Vagina (tissue), 2 donors: ENCODE data around the gene PAXX.

Experiments
- POLR2A ChIP-seq, 2 donors: fragments of 450-650 bp; IDR thresholded peaks; one replicate each; pipeline ENCODE4 v1.6.1; 2017; ENCODE audit warnings: antibody characterized with exemption in 2 of 2, mild to moderate bottlenecking in 2 of 2, moderate library complexity in 2 of 2
- POLR2AphosphoS5 ChIP-seq, 2 donors: sonication (generic); formaldehyde crosslinking; IDR thresholded peaks; one replicate each; pipeline ENCODE4 v1.9.0; 2017; ENCODE audit warnings: antibody characterized with exemption in 2 of 2, mild to moderate bottlenecking in 2 of 2, low read depth in 1 of 2; ENCODE audit not compliant: insufficient read depth in 1 of 2
- TF ChIP-seq, protein P1 (sequence below), 3 experiments: fragments of 450-650 bp in 2 of 3; fragments of 200-600 bp in 1 of 3; sonication (generic) in 1 of 3; IDR thresholded peaks; one replicate each; pipeline ENCODE4 v1.5.1; 2017 to 2019; ENCODE audit warnings: antibody characterized with exemption in 3 of 3, mild to moderate bottlenecking in 2 of 3, moderate library complexity in 2 of 3

GRCh38 chr9:136979769-136980587, 12.2 kb upstream of the PAXX start:
- TF ChIP-seq, protein P1, sequence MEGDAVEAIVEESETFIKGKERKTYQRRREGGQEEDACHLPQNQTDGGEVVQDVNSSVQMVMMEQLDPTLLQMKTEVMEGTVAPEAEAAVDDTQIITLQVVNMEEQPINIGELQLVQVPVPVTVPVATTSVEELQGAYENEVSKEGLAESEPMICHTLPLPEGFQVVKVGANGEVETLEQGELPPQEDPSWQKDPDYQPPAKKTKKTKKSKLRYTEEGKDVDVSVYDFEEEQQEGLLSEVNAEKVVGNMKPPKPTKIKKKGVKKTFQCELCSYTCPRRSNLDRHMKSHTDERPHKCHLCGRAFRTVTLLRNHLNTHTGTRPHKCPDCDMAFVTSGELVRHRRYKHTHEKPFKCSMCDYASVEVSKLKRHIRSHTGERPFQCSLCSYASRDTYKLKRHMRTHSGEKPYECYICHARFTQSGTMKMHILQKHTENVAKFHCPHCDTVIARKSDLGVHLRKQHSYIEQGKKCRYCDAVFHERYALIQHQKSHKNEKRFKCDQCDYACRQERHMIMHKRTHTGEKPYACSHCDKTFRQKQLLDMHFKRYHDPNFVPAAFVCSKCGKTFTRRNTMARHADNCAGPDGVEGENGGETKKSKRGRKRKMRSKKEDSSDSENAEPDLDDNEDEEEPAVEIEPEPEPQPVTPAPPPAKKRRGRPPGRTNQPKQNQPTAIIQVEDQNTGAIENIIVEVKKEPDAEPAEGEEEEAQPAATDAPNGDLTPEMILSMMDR (IDR thresholded peaks at IDR 0.05) = no peak
- no peak for TF ChIP-seq POLR2A (IDR thresholded peaks at IDR 0.05)
- TF ChIP-seq POLR2AphosphoS5 (IDR thresholded peaks at IDR 0.05; ENCODE audit: insufficient read depth in 1 of 2, low read depth in 1 of 2) = no peak
